Stimulated activated CD8-positive, alpha-beta memory T cell treated with anti-CD3 and anti-CD28 coated beads, Interleukin-12 subunit alpha, Interleukin-12 subunit beta, amount 100 ng/mL, for 4 hours (primary cell): ENCODE measurements around the gene ZNF175.
A peak's percentile ranks its signal among the peaks of the same experiment; 100 is the strongest.

Source experiments
- DNase-seq: peaks from one replicate; pipeline ENCODE4 v3.0.0-alpha.2; 2020; ENCODE audit warnings: low read depth

ZNF175 gene

GRCh38 chr19:51589511-51589910 lies 18.4 kb downstream of the ZNF175 start:
- no peak for DNase-seq

- no peak for DNase-seq
These were observed 19.4 kb downstream of the ZNF175 start for GRCh38 chr19:51590441-51590840.

- DNase-seq: no peak
These were observed 21.4 kb downstream of the ZNF175 start for GRCh38 chr19:51592521-51592920.

- no peak for DNase-seq
These were observed 22.2 kb downstream of the ZNF175 start for GRCh38 chr19:51593138-51593890.

- DNase-seq: peak; percentile 94
These were observed 23.1 kb downstream of the ZNF175 start for GRCh38 chr19:51593969-51594773.

GRCh38 chr19:51594774-51595109 lies 23.7 kb downstream of the ZNF175 start:
- no peak for DNase-seq

- no peak for DNase-seq
These were observed 24.4 kb downstream of the ZNF175 start for GRCh38 chr19:51595190-51596175.

GRCh38 chr19:51598159-51598915 lies 27.3 kb downstream of the ZNF175 start:
- DNase-seq: no peak

- no peak for DNase-seq
These were observed 28.0 kb downstream of the ZNF175 start for GRCh38 chr19:51599084-51599483.

- no peak for DNase-seq
These were observed 30.0 kb downstream of the ZNF175 start for GRCh38 chr19:51600940-51601580.

- no peak for DNase-seq
These were observed 31.2 kb downstream of the ZNF175 start for GRCh38 chr19:51602189-51602854.

- no peak for DNase-seq
These were observed 36.0 kb downstream of the ZNF175 start for GRCh38 chr19:51607077-51607476.

GRCh38 chr19:51607920-51608562 lies 37.0 kb downstream of the ZNF175 start:
- DNase-seq: no peak

GRCh38 chr19:51610576-51610975 lies 39.5 kb downstream of the ZNF175 start:
- no peak for DNase-seq

- no peak for DNase-seq
These were observed 43.7 kb downstream of the ZNF175 start for GRCh38 chr19:51614789-51615188.

GRCh38 chr19:51615991-51616390 lies 44.9 kb downstream of the ZNF175 start:
- DNase-seq: no peak

- DNase-seq: no peak
These were observed 50.1 kb downstream of the ZNF175 start for GRCh38 chr19:51621178-51621577.

- DNase-seq: no peak
These were observed 55.6 kb downstream of the ZNF175 start for GRCh38 chr19:51626675-51627074.

GRCh38 chr19:51627491-51628138 lies 56.5 kb downstream of the ZNF175 start:
- DNase-seq: no peak
